IPS-20b (cell line): ENCODE data around the gene PRDM10.
"Not testable (repeated sequence)": the region's sequence is repeated elsewhere in the genome, so short reads cannot be mapped to it uniquely, and the experiment has no call there.

Experiments used
- H3K27ac ChIP-seq: one replicate; pipeline ENCODE4 v1.5.1; 2013; ENCODE audit warnings: low read length
- H3K27me3 ChIP-seq: 2 replicates; pipeline ENCODE4 v1.6.1; 2013; ENCODE audit warnings: mild to moderate bottlenecking, low read length, inconsistent platforms; ENCODE audit not compliant: insufficient read depth
- H3K36me3 ChIP-seq: 2 replicates; pipeline ENCODE4 v1.6.1; 2013; ENCODE audit warnings: low read depth, mild to moderate bottlenecking, inconsistent platforms, low read length, moderate library complexity; ENCODE audit not compliant: insufficient read depth
- H3K4me1 ChIP-seq: 2 replicates; pipeline ENCODE4 v1.6.1; 2013; ENCODE audit warnings: mild to moderate bottlenecking, control low read depth, inconsistent platforms, low read length, moderate library complexity; ENCODE audit not compliant: insufficient read depth
- H3K4me3 ChIP-seq: 2 replicates; pipeline ENCODE4 v1.5.1; 2013; ENCODE audit warnings: mild to moderate bottlenecking, low read length, inconsistent platforms
- H3K9ac ChIP-seq: 2 replicates; pipeline ENCODE4 v1.6.1; 2013; ENCODE audit warnings: low read depth, mild to moderate bottlenecking, inconsistent platforms, low read length, moderate library complexity
- H3K9me3 ChIP-seq: 2 replicates; pipeline ENCODE4 v1.6.1; 2013; ENCODE audit warnings: mild to moderate bottlenecking, low read depth, low read length, inconsistent platforms; ENCODE audit not compliant: insufficient read depth

Gene PRDM10

GRCh38 chr11:129954703-129955102, 47.9 kb downstream of the PRDM10 start:
- not testable (repeated sequence) for H3K9ac ChIP-seq, H3K4me1 ChIP-seq, H3K9me3 ChIP-seq, H3K4me3 ChIP-seq, H3K27me3 ChIP-seq, H3K27ac ChIP-seq
- peaks cover 29% of the 10 kb centered on the region for H3K36me3 ChIP-seq

GRCh38 chr11:129951866-129952262, 50.8 kb downstream of the PRDM10 start:
- H3K4me1 ChIP-seq: no peaks in the 10 kb centered on the region
- peaks cover 21% of the 10 kb centered on the region for H3K36me3 ChIP-seq
- H3K27me3 ChIP-seq: no peaks in the 10 kb centered on the region
- no peaks in the 10 kb centered on the region for H3K9me3 ChIP-seq
- no peak overlapping the region for H3K4me3 ChIP-seq
- H3K9ac ChIP-seq: no peak overlapping the region
- no peak overlapping the region for H3K27ac ChIP-seq

GRCh38 chr11:129951201-129951865, 51.3 kb downstream of the PRDM10 start:
- Histone ChIP-seq H3K4me3 (no peak overlapping the region), H3K9ac (no peak overlapping the region), H3K27me3 (no peaks in the 10 kb centered on the region), H3K9me3 (no peaks in the 10 kb centered on the region), H3K27ac (no peak overlapping the region), H3K36me3 (peaks cover 21% of the 10 kb centered on the region), H3K4me1 (peaks cover 3% of the 10 kb centered on the region; the same call in 1 of the 2 replicates)

- Histone ChIP-seq H3K9ac (no peak overlapping the region), H3K27me3 (no peaks in the 10 kb centered on the region), H3K36me3 (peaks cover 21% of the 10 kb centered on the region), H3K4me1 (peaks cover 6% of the 10 kb centered on the region; the same call in 1 of the 2 replicates), H3K9me3 (no peaks in the 10 kb centered on the region), H3K4me3 (no peak overlapping the region), H3K27ac (no peak overlapping the region)
These were observed 52.2 kb downstream of the PRDM10 start for GRCh38 chr11:129950101-129951091.

- Histone ChIP-seq H3K4me1 (peaks cover 6% of the 10 kb centered on the region; the same call in 1 of the 2 replicates), H3K4me3 (no peak overlapping the region), H3K27ac (no peak overlapping the region), H3K36me3 (peaks cover 25% of the 10 kb centered on the region; the same call in 1 of the 2 replicates), H3K27me3 (no peaks in the 10 kb centered on the region), H3K9ac (no peak overlapping the region), H3K9me3 (no peaks in the 10 kb centered on the region)
These were observed 53.6 kb downstream of the PRDM10 start for GRCh38 chr11:129948926-129949466.

GRCh38 chr11:129947474-129947873, 55.2 kb downstream of the PRDM10 start:
- peaks cover 25% of the 10 kb centered on the region; the same call in 1 of the 2 replicates for H3K36me3 ChIP-seq
- H3K27me3 ChIP-seq: no peaks in the 10 kb centered on the region
- H3K4me3 ChIP-seq: no peak overlapping the region
- no peak overlapping the region for H3K27ac ChIP-seq
- H3K4me1 ChIP-seq: peaks cover 6% of the 10 kb centered on the region; the same call in 1 of the 2 replicates
- no peaks in the 10 kb centered on the region for H3K9me3 ChIP-seq
- H3K9ac ChIP-seq: no peak overlapping the region

GRCh38 chr11:129946965-129947364, 55.7 kb downstream of the PRDM10 start:
- no peaks in the 10 kb centered on the region for H3K9me3 ChIP-seq
- peaks cover 25% of the 10 kb centered on the region; the same call in 1 of the 2 replicates for H3K36me3 ChIP-seq
- no peak overlapping the region for H3K9ac ChIP-seq
- H3K4me1 ChIP-seq: peaks cover 6% of the 10 kb centered on the region; the same call in 1 of the 2 replicates
- H3K4me3 ChIP-seq: no peak overlapping the region
- H3K27ac ChIP-seq: no peak overlapping the region
- no peaks in the 10 kb centered on the region for H3K27me3 ChIP-seq

- H3K36me3 ChIP-seq: peaks cover 29% of the 10 kb centered on the region; the same call in 1 of the 2 replicates
- peaks cover 6% of the 10 kb centered on the region; the same call in 1 of the 2 replicates for H3K4me1 ChIP-seq
- H3K9me3 ChIP-seq: no peaks in the 10 kb centered on the region
- H3K27ac ChIP-seq: no peak overlapping the region
- H3K4me3 ChIP-seq: no peak overlapping the region
- H3K9ac ChIP-seq: no peak overlapping the region
- H3K27me3 ChIP-seq: no peaks in the 10 kb centered on the region
These were observed 56.4 kb downstream of the PRDM10 start for GRCh38 chr11:129946256-129946655.

- Histone ChIP-seq H3K27me3 (no peaks in the 10 kb centered on the region), H3K4me1 (peaks cover 6% of the 10 kb centered on the region; the same call in 1 of the 2 replicates), H3K9ac (no peak overlapping the region), H3K27ac (no peak overlapping the region), H3K9me3 (no peaks in the 10 kb centered on the region), H3K4me3 (no peak overlapping the region), H3K36me3 (peaks cover 33% of the 10 kb centered on the region; the same call in 1 of the 2 replicates)
These were observed 57.3 kb downstream of the PRDM10 start for GRCh38 chr11:129945373-129945772.

GRCh38 chr11:129944696-129945095, 57.9 kb downstream of the PRDM10 start:
- Histone ChIP-seq H3K36me3 (peaks cover 33% of the 10 kb centered on the region; the same call in 1 of the 2 replicates), H3K9me3 (no peaks in the 10 kb centered on the region), H3K4me3 (no peak overlapping the region), H3K27ac (no peak overlapping the region), H3K4me1 (peaks cover 6% of the 10 kb centered on the region; the same call in 1 of the 2 replicates), H3K9ac (no peak overlapping the region), H3K27me3 (no peaks in the 10 kb centered on the region)

- H3K4me3 ChIP-seq: no peak overlapping the region
- no peaks in the 10 kb centered on the region for H3K9me3 ChIP-seq
- peaks cover 14% of the 10 kb centered on the region for H3K4me1 ChIP-seq
- H3K27ac ChIP-seq: no peak overlapping the region
- H3K9ac ChIP-seq: no peak overlapping the region
- no peaks in the 10 kb centered on the region for H3K27me3 ChIP-seq
- peaks cover 37% of the 10 kb centered on the region; the same call in 1 of the 2 replicates for H3K36me3 ChIP-seq
These were observed 59.6 kb downstream of the PRDM10 start for GRCh38 chr11:129943036-129943435.
